KG1 (cell line): Measurements from ENCODE around the gene LIX1.
"Not testable (repeated sequence)": the region's sequence is repeated elsewhere in the genome, so short reads cannot be mapped to it uniquely, and the experiment has no call there.

Experiments used
- DNase-seq: peaks from one replicate; lab custom pipeline; 2025; lab: John Stamatoyannopoulos, UW

LIX1 gene

GRCh38 chr5:97141031-97141430 is 1.4 kb downstream of the LIX1 start:
- DNase-seq, result no peak

GRCh38 chr5:97140250-97140649 is 2.2 kb downstream of the LIX1 start:
- not testable (repeated sequence) for DNase-seq

GRCh38 chr5:97136475-97136874 is 5.9 kb downstream of the LIX1 start:
- no peak for DNase-seq

- DNase-seq, result no peak
These were observed 6.5 kb downstream of the LIX1 start for GRCh38 chr5:97135868-97136267.

- DNase-seq, result no peak
These were observed 7.8 kb downstream of the LIX1 start for GRCh38 chr5:97134634-97135033.

GRCh38 chr5:97133101-97133500 is 9.3 kb downstream of the LIX1 start:
- no peak for DNase-seq

- DNase-seq, result no peak
These were observed 10.5 kb downstream of the LIX1 start for GRCh38 chr5:97131921-97132320.

GRCh38 chr5:97131139-97131710 is 11.2 kb downstream of the LIX1 start:
- DNase-seq, result no peak

- no peak for DNase-seq
These were observed 14.7 kb downstream of the LIX1 start for GRCh38 chr5:97127727-97128126.

- no peak for DNase-seq
These were observed 17.2 kb downstream of the LIX1 start for GRCh38 chr5:97125125-97125683.

- no peak for DNase-seq
These were observed 18.1 kb downstream of the LIX1 start for GRCh38 chr5:97124335-97124734.

GRCh38 chr5:97121848-97122247 is 20.6 kb downstream of the LIX1 start:
- DNase-seq, result no peak

- DNase-seq, result no peak
These were observed 22.2 kb downstream of the LIX1 start for GRCh38 chr5:97120195-97120594.

GRCh38 chr5:97119007-97119390 is 23.4 kb downstream of the LIX1 start:
- DNase-seq, result no peak

- no peak for DNase-seq
These were observed 24.0 kb downstream of the LIX1 start for GRCh38 chr5:97118261-97119006.

- no peak for DNase-seq
These were observed 26.5 kb downstream of the LIX1 start for GRCh38 chr5:97115932-97116331.

GRCh38 chr5:97112230-97112629 is 30.2 kb downstream of the LIX1 start:
- DNase-seq, result no peak

- no peak for DNase-seq
These were observed 30.8 kb downstream of the LIX1 start for GRCh38 chr5:97111616-97112015.

- no peak for DNase-seq
These were observed 31.4 kb downstream of the LIX1 start for GRCh38 chr5:97111004-97111403.

GRCh38 chr5:97107318-97107717 is 35.1 kb downstream of the LIX1 start:
- DNase-seq, result no peak

GRCh38 chr5:97106216-97106581 is 36.2 kb downstream of the LIX1 start:
- DNase-seq, result no peak

- DNase-seq, result no peak
These were observed 36.8 kb downstream of the LIX1 start for GRCh38 chr5:97105501-97106215.

GRCh38 chr5:97102010-97102470 is 40.4 kb downstream of the LIX1 start:
- DNase-seq, result no peak
